Measurements from ENCODE around the gene LIPE.

DNA sequence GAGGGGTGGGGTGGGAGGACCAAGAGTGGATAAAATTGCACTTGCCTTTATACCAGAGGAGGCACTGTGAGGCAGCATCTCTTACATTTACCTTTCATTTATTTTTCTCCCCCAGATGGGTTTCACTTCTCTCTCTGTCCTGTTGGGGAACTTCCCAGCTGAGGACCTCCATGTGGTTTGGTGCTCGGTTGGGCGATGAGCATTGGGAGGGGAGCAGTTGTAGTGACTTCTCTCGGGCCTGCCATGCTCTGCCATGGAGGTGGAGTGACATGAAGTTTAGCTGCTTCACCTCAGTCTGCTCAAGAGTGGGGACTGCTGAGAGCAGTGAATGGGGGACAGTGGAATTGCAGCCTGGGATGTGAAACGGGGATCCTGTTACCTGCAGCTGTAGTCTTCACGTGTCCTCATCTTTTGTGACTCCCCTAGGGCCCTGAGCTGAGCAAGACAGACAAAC lies 38.7 kb upstream of the LIPE start:
- TF ChIP-seq CTCF (IDR thresholded peaks at IDR 0.05; ENCODE audit: low read depth, low read length, poor library complexity, severe bottlenecking): peak; percentile 69
- TF ChIP-seq EZH2phosphoT487 (IDR thresholded peaks at IDR 0.05; ENCODE audit: borderline replicate concordance, low read length): no peak
